ENCODE measurements around the gene COL6A2.

COL6A2 gene

GRCh38 chr21:46145159-46145839 is 47.4 kb downstream of the COL6A2 start:
- DNase-seq = no peak

GRCh38 chr21:46145840-46146691 is 48.2 kb downstream of the COL6A2 start:
- no peak for DNase-seq

GRCh38 chr21:46146856-46147255 is 48.9 kb downstream of the COL6A2 start:
- DNase-seq = no peak

- peak in 1 of 2 experiments; percentile 37 for DNase-seq
Measured at GRCh38 chr21:46147429-46147828, 49.5 kb downstream of the COL6A2 start.

GRCh38 chr21:46148106-46148505 is 50.2 kb downstream of the COL6A2 start:
- DNase-seq = no peak

- no peak for DNase-seq
Measured at GRCh38 chr21:46149205-46149901, 51.4 kb downstream of the COL6A2 start.

- DNase-seq = no peak
Measured at GRCh38 chr21:46150073-46150472, 52.2 kb downstream of the COL6A2 start.

GRCh38 chr21:46150491-46151121 is 52.7 kb downstream of the COL6A2 start:
- DNase-seq = no peak

- DNase-seq = no peak
Measured at GRCh38 chr21:46151261-46151988, 53.5 kb downstream of the COL6A2 start.

GRCh38 chr21:46151989-46152926 is 54.3 kb downstream of the COL6A2 start:
- DNase-seq = no peak

- DNase-seq = no peak
Measured at GRCh38 chr21:46152927-46153246, 55.0 kb downstream of the COL6A2 start.

GRCh38 chr21:46153247-46154154 is 55.6 kb downstream of the COL6A2 start:
- DNase-seq = no peak

- no peak for DNase-seq
Measured at GRCh38 chr21:46154155-46154954, 56.4 kb downstream of the COL6A2 start.

GRCh38 chr21:46154955-46155513 is 57.1 kb downstream of the COL6A2 start:
- no peak for DNase-seq

GRCh38 chr21:46155514-46156377 is 57.8 kb downstream of the COL6A2 start, which contains the start of gene FTCD:
Gene FTCD (minus strand): TSS chr21:46155579. CDS start chr21:46155523, 56 bp downstream.
- no peak for DNase-seq

- DNase-seq = no peak
Measured at GRCh38 chr21:46156378-46156645, 58.4 kb downstream of the COL6A2 start.

GRCh38 chr21:46156678-46157077 is 58.8 kb downstream of the COL6A2 start:
- DNase-seq = no peak

GRCh38 chr21:46157396-46157986 is 59.6 kb downstream of the COL6A2 start:
- DNase-seq = no peak
